SK-N-SH (cell line): ENCODE measurements around the gene PDHB. TPM values are rescaled to one million over a fixed set of nuclear protein-coding genes. Genes with fewer than 3 reads are reported as not detected.

ENCODE experiments used
- CTCF ChIA-PET: fragments of 300-600, 350-600 bp; formaldehyde crosslinking; extraction: SDS; loops from one replicate; lab custom pipeline; 2021; lab: Yijun Ruan, JAX
- POLR2A ChIA-PET: fragments of 350-600 bp; sonication (Branson Sonifier 250); formaldehyde crosslinking; extraction: SDS; loops from one replicate; lab custom pipeline; 2020; ENCODE audit warnings: antibody characterized with exemption, inconsistent platforms; lab: Yijun Ruan, JAX
- DNase-seq: peaks from one replicate; pipeline ENCODE4 v3.0.0; 2012
- H2AFZ ChIP-seq: fragments of 200-600 bp; sonication (generic); 2 replicates; pipeline ENCODE4 v1.8.1; 2016; ENCODE audit warnings: antibody characterized with exemption, mild to moderate bottlenecking, low read depth
- H3F3A ChIP-seq: fragments of 200-600 bp; sonication (generic); replicated peaks from 2 replicates; pipeline ENCODE3; 2016; ENCODE audit warnings: antibody characterized with exemption, mild to moderate bottlenecking; ENCODE audit not compliant: insufficient read depth
- H3K27ac ChIP-seq, 2 experiments: fragments of 200-500 bp in 1 of 2; fragments of 200-600 bp in 1 of 2; sonication (Bioruptor generic) in 1 of 2; sonication (generic), shearing (Covaris generic) in 1 of 2; 2 replicates each; pipeline versions ENCODE4 v1.5.1 to v1.6.1; 2014 to 2016; ENCODE audit warnings: low read depth in 2 of 2, inconsistent platforms in 1 of 2, low read length in 1 of 2, mild to moderate bottlenecking in 1 of 2, mixed read lengths in 1 of 2
- H3K27me3 ChIP-seq: fragments of 200-600 bp; sonication (generic), shearing (Covaris generic); 2 replicates; pipeline ENCODE4 v1.6.1; 2016; ENCODE audit warnings: mixed run types; ENCODE audit not compliant: insufficient read depth
- H3K36me3 ChIP-seq, 2 experiments: fragments of 200-500 bp in 1 of 2; fragments of 200-600 bp in 1 of 2; sonication (Bioruptor generic) in 1 of 2; sonication (generic) in 1 of 2; replicated peaks in 1 of 2; 2 replicates each; pipeline versions ENCODE3 to v1.5.1; 2014 to 2016; ENCODE audit warnings: low read length in 1 of 2, mild to moderate bottlenecking in 1 of 2; ENCODE audit not compliant: insufficient read depth in 2 of 2, control insufficient read depth in 1 of 2
- H3K4me1 ChIP-seq, 2 experiments: fragments of 200-500 bp in 1 of 2; fragments of 200-600 bp in 1 of 2; sonication (Bioruptor generic) in 1 of 2; sonication (generic), shearing (Covaris generic) in 1 of 2; 2 replicates each; pipeline versions ENCODE4 v1.5.1 to v1.6.1; 2014 to 2016; ENCODE audit warnings: low read depth in 1 of 2, low read length in 1 of 2, mixed run types in 1 of 2; ENCODE audit not compliant: insufficient read depth in 2 of 2, control insufficient read depth in 1 of 2
- H3K4me2 ChIP-seq: fragments of 200-600 bp; sonication (generic), shearing (Covaris generic); 2 replicates; pipeline ENCODE4 v1.6.1; 2017; ENCODE audit warnings: mixed run types
- H3K4me3 ChIP-seq, 2 experiments: fragments of 200-500 bp in 1 of 2; fragments of 200-600 bp in 1 of 2; sonication (Bioruptor generic) in 1 of 2; sonication (generic), shearing (Covaris generic) in 1 of 2; 2 replicates each; pipeline versions ENCODE4 v1.5.1 to v1.8.1; 2014 to 2016; ENCODE audit warnings: low read depth in 2 of 2, inconsistent platforms in 1 of 2, low read length in 1 of 2, mild to moderate bottlenecking in 1 of 2, mixed read lengths in 1 of 2, moderate library complexity in 1 of 2
- H3K79me2 ChIP-seq: fragments of 200-600 bp; sonication (generic); 2 replicates; pipeline ENCODE4 v1.8.1; 2017; ENCODE audit warnings: mild to moderate bottlenecking; ENCODE audit not compliant: insufficient read depth
- H3K9ac ChIP-seq: fragments of 200-600 bp; sonication (generic); 2 replicates; pipeline ENCODE4 v1.6.1; 2017; ENCODE audit warnings: mixed run types
- H3K9me2 ChIP-seq: fragments of 200-600 bp; sonication (generic); 2 replicates; pipeline ENCODE4 v1.6.1; 2017; ENCODE audit warnings: mixed run types
- H3K9me3 ChIP-seq: fragments of 200-600 bp; sonication (generic); 2 replicates; pipeline ENCODE4 v1.6.1; 2017; ENCODE audit warnings: mixed run types, mild to moderate bottlenecking, moderate library complexity
- H4K20me1 ChIP-seq: fragments of 200-600 bp; sonication (generic); 2 replicates; pipeline ENCODE4 v1.6.1; 2017; ENCODE audit warnings: mild to moderate bottlenecking, mixed run types; ENCODE audit not compliant: insufficient read depth
- CHD2 ChIP-seq: fragments of 150-350 bp; IDR thresholded peaks from 2 replicates; pipeline ENCODE4 v1.6.1; 2018; ENCODE audit warnings: low read length; ENCODE audit not compliant: partially characterized antibody
- ELF1 ChIP-seq: IDR thresholded peaks from 2 replicates; pipeline ENCODE4 v1.4.0; 2012
- FOSL2 ChIP-seq: IDR thresholded peaks from 2 replicates; pipeline ENCODE4 v1.4.0; 2012; ENCODE audit warnings: low read depth, mild to moderate bottlenecking, moderate library complexity, borderline replicate concordance
- FOXJ3 ChIP-seq: sonication (generic); formaldehyde crosslinking; IDR thresholded peaks from 2 replicates; pipeline ENCODE4 v1.5.1; 2020; ENCODE audit warnings: mild to moderate bottlenecking, missing genetic modification reagents
- NFIC ChIP-seq: IDR thresholded peaks from 2 replicates; pipeline ENCODE4 v1.4.0; 2012; ENCODE audit warnings: borderline replicate concordance
- NRF1 ChIP-seq: IDR thresholded peaks from 2 replicates; pipeline ENCODE4 v1.6.1; 2012; ENCODE audit warnings: low read depth, mild to moderate bottlenecking, low read length
- RCOR1 ChIP-seq: fragments of 150-350 bp; IDR thresholded peaks from 2 replicates; pipeline ENCODE4 v1.6.1; 2017; ENCODE audit warnings: antibody characterized with exemption, low read length
- RFX5 ChIP-seq: IDR thresholded peaks from 2 replicates; pipeline ENCODE4 v1.6.1; 2012; ENCODE audit warnings: mild to moderate bottlenecking, improper control_type of control experiment, low read length
- RXRA ChIP-seq: IDR thresholded peaks from 2 replicates; pipeline ENCODE4 v1.4.0; 2012; ENCODE audit warnings: low read depth, mild to moderate bottlenecking, borderline replicate concordance
- SIN3A ChIP-seq: IDR thresholded peaks from 2 replicates; pipeline ENCODE4 v1.6.1; 2012; ENCODE audit warnings: low read depth, mild to moderate bottlenecking, low read length, moderate library complexity, borderline replicate concordance
- SMC3 ChIP-seq: IDR thresholded peaks from 2 replicates; pipeline ENCODE4 v1.6.1; 2012; ENCODE audit warnings: low read depth, low read length, improper control_type of control experiment
- TAF1 ChIP-seq: IDR thresholded peaks from 2 replicates; pipeline ENCODE4 v1.6.1; 2012; ENCODE audit warnings: low read depth, mild to moderate bottlenecking, low read length, moderate library complexity, borderline replicate concordance
- TCF12 ChIP-seq: IDR thresholded peaks from 2 replicates; pipeline ENCODE4 v1.4.0; 2012
- TEAD4 ChIP-seq: IDR thresholded peaks from 2 replicates; pipeline ENCODE4 v1.4.0; 2012; ENCODE audit warnings: mild to moderate bottlenecking, borderline replicate concordance; ENCODE audit not compliant: insufficient read depth
- WGBS: methylation state at CpG from one replicate; pipeline ENCODE4 v1.1.6; 2017; ENCODE audit warnings: low lambda C conversion rate; 5-methylcytosine and 5-hydroxymethylcytosine counted together
- polyA plus RNA-seq, 3 experiments: library from polyadenylated mRNA; depleted of rRNA; stranded (reverse); fragments of >200 nt; gene quantifications; 2 replicates each; pipeline ENCODE4 v1.2.3, GENCODE V29; 2012
- TF ChIP-seq, protein P1 (sequence below): fragments of 150-350 bp; IDR thresholded peaks from 2 replicates; pipeline ENCODE4 v1.6.1; 2016; ENCODE audit warnings: mild to moderate bottlenecking, low read depth, low read length
- TF ChIP-seq, protein P2 (sequence below): IDR thresholded peaks from 2 replicates; pipeline ENCODE4 v1.4.0; 2012; ENCODE audit warnings: low read depth, borderline replicate concordance
- TF ChIP-seq, protein P3 (sequence below): fragments of 150-350 bp; IDR thresholded peaks from 2 replicates; pipeline ENCODE4 v1.6.1; 2017; ENCODE audit warnings: antibody characterized with exemption, low read length, low read depth, borderline replicate concordance

The PDHB gene
- polyA plus RNA-seq, 1 of the 3 experiments (the other 2 are of a cell fraction) = 87.5 TPM

DNA sequence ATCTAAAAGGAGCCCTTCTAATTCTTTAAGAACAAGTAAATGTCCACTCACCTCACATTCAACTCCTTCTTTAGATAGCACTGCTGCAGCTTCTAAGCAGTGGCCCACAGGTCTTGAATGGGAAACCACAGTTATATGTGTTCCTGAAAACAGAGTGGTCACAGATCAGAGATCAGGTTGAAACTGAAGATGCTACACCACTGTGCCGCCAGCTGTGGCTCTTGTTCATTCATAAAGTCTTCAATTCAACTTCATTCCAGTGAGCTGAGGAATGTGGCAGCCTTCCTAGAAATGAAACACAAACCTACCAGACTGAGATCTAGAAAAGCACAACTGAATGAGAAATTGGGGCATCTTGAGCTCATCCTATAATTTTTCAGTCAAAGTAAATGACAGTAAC lies 4.0 kb downstream of the PDHB start:
- ChIA-PET CTCF (interaction anchor here (0.8 to 2.6 kb wide), 6 partner anchors 9 to 123 kb away, joined by 3 to 9 read pairs (median 4); partner anchors contain the start of genes HTD2 and RPP14), POLR2A (no interaction called here)
- H3K4me2 ChIP-seq = no peak overlapping the region
- TF ChIP-seq TEAD4 (no peak), SIN3A (no peak), FOXJ3 (no peak), NRF1 (no peak), FOSL2 (no peak), RFX5 (no peak), TAF1 (no peak), SMC3 (no peak), NFIC (no peak), TCF12 (no peak), CHD2 (no peak), RCOR1 (no peak), ELF1 (no peak), RXRA (no peak)
- TF ChIP-seq, protein P1, sequence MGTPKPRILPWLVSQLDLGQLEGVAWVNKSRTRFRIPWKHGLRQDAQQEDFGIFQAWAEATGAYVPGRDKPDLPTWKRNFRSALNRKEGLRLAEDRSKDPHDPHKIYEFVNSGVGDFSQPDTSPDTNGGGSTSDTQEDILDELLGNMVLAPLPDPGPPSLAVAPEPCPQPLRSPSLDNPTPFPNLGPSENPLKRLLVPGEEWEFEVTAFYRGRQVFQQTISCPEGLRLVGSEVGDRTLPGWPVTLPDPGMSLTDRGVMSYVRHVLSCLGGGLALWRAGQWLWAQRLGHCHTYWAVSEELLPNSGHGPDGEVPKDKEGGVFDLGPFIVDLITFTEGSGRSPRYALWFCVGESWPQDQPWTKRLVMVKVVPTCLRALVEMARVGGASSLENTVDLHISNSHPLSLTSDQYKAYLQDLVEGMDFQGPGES = no peak
- TF ChIP-seq, protein P2, sequence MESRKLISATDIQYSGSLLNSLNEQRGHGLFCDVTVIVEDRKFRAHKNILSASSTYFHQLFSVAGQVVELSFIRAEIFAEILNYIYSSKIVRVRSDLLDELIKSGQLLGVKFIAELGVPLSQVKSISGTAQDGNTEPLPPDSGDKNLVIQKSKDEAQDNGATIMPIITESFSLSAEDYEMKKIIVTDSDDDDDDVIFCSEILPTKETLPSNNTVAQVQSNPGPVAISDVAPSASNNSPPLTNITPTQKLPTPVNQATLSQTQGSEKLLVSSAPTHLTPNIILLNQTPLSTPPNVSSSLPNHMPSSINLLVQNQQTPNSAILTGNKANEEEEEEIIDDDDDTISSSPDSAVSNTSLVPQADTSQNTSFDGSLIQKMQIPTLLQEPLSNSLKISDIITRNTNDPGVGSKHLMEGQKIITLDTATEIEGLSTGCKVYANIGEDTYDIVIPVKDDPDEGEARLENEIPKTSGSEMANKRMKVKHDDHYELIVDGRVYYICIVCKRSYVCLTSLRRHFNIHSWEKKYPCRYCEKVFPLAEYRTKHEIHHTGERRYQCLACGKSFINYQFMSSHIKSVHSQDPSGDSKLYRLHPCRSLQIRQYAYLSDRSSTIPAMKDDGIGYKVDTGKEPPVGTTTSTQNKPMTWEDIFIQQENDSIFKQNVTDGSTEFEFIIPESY = no peak
- TF ChIP-seq, protein P3, sequence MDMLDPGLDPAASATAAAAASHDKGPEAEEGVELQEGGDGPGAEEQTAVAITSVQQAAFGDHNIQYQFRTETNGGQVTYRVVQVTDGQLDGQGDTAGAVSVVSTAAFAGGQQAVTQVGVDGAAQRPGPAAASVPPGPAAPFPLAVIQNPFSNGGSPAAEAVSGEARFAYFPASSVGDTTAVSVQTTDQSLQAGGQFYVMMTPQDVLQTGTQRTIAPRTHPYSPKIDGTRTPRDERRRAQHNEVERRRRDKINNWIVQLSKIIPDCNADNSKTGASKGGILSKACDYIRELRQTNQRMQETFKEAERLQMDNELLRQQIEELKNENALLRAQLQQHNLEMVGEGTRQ = no peak
- peaks cover 0 to 12% of the 10 kb centered on the region in 2 experiments for H3K4me1 ChIP-seq
- 0% methylated on average over 1 of the region's 1 CpG for WGBS
- H2AFZ ChIP-seq = no peak overlapping the region
- peaks cover 10% of the 10 kb centered on the region for H3F3A ChIP-seq
- no peak overlapping the region for H3K4me3 ChIP-seq
- no peak overlapping the region for H3K9ac ChIP-seq
- no peaks in the 10 kb centered on the region for H3K9me3 ChIP-seq
- H3K27ac ChIP-seq = no peak overlapping the region
- peaks cover 62 to 68% of the 10 kb centered on the region in 2 experiments for H3K36me3 ChIP-seq
- H3K27me3 ChIP-seq = no peaks in the 10 kb centered on the region
- H4K20me1 ChIP-seq = no peaks in the 10 kb centered on the region
- no peak for DNase-seq
- H3K9me2 ChIP-seq = no peaks in the 10 kb centered on the region
- H3K79me2 ChIP-seq = peaks cover 20% of the 10 kb centered on the region
